Mesenchymal stem cell (in vitro differentiated cells and primary cell): ENCODE data around the gene UBE2I.

Experiments
- DNase-seq: peaks from one replicate; pipeline ENCODE4 v3.0.0-alpha.2; 2013
- H2AFZ ChIP-seq: one replicate; pipeline ENCODE4 v1.6.1; 2013; ENCODE audit warnings: low read depth, mild to moderate bottlenecking, control low read depth, inconsistent platforms, low read length, moderate library complexity
- H2AK5ac ChIP-seq: 2 replicates; pipeline ENCODE4 v1.6.1; 2013; ENCODE audit warnings: low read length, moderate library complexity, mild to moderate bottlenecking, inconsistent platforms; ENCODE audit not compliant: severe bottlenecking
- H2BK120ac ChIP-seq: one replicate; pipeline ENCODE4 v1.6.1; 2013; ENCODE audit warnings: low read depth, mild to moderate bottlenecking, inconsistent platforms, low read length, moderate library complexity
- H2BK12ac ChIP-seq, 2 experiments: one replicate each; pipeline ENCODE4 v1.6.1; 2013; ENCODE audit warnings: inconsistent platforms in 2 of 2, low read length in 2 of 2, mild to moderate bottlenecking in 2 of 2, moderate library complexity in 2 of 2, control low read depth in 1 of 2
- H2BK15ac ChIP-seq: one replicate; pipeline ENCODE4 v1.6.1; 2013; ENCODE audit warnings: mild to moderate bottlenecking, low read depth, inconsistent platforms; ENCODE audit not compliant: poor library complexity, severe bottlenecking
- H2BK5ac ChIP-seq: 2 replicates; pipeline ENCODE4 v1.6.1; 2013; ENCODE audit warnings: low read depth, mild to moderate bottlenecking, low read length, control low read depth, inconsistent platforms; ENCODE audit not compliant: poor library complexity, severe bottlenecking
- H3K14ac ChIP-seq, 2 experiments: one replicate each; pipeline ENCODE4 v1.6.1; 2013; ENCODE audit warnings: inconsistent platforms in 2 of 2, low read length in 2 of 2, control low read depth in 1 of 2, mild to moderate bottlenecking in 1 of 2, moderate library complexity in 1 of 2
- H3K18ac ChIP-seq, 2 experiments: one replicate each; pipeline ENCODE4 v1.6.1; 2013; ENCODE audit warnings: inconsistent platforms in 2 of 2, low read length in 2 of 2, control low read depth in 1 of 2, low read depth in 1 of 2, mild to moderate bottlenecking in 1 of 2
- H3K23ac ChIP-seq, 2 experiments: one replicate each; pipeline ENCODE4 v1.6.1; 2013; ENCODE audit warnings: inconsistent platforms in 2 of 2, low read length in 2 of 2, mild to moderate bottlenecking in 2 of 2, moderate library complexity in 2 of 2, control low read depth in 1 of 2
- H3K27ac ChIP-seq: 2 replicates; pipeline ENCODE4 v1.5.1; 2013; ENCODE audit warnings: mild to moderate bottlenecking, moderate library complexity, low read length, control low read depth, inconsistent platforms; ENCODE audit not compliant: poor library complexity, severe bottlenecking
- H3K27me3 ChIP-seq, 2 experiments: 2 replicates each; pipeline versions ENCODE4 v1.6.1 to v1.7.0; 2013; ENCODE audit warnings: low read length in 2 of 2, mild to moderate bottlenecking in 2 of 2, moderate library complexity in 2 of 2, control low read depth in 1 of 2, inconsistent platforms in 1 of 2; ENCODE audit not compliant: control insufficient read depth in 1 of 2, insufficient read depth in 1 of 2
- H3K36me3 ChIP-seq, 2 experiments: 2 replicates each; pipeline versions ENCODE4 v1.6.1 to v1.7.0; 2013; ENCODE audit warnings: low read length in 2 of 2, control low read depth in 1 of 2, inconsistent platforms in 1 of 2, low read depth in 1 of 2, mild to moderate bottlenecking in 1 of 2; ENCODE audit not compliant: insufficient read depth in 2 of 2, control insufficient read depth in 1 of 2
- H3K4ac ChIP-seq, 2 experiments: one replicate each; pipeline ENCODE4 v1.6.1; 2013; ENCODE audit warnings: inconsistent platforms in 2 of 2, low read length in 2 of 2, mild to moderate bottlenecking in 2 of 2, moderate library complexity in 2 of 2, control low read depth in 1 of 2, low read depth in 1 of 2
- H3K4me1 ChIP-seq: 2 replicates; pipeline ENCODE4 v1.6.1; 2013; ENCODE audit warnings: low read depth, low read length, control low read depth; ENCODE audit not compliant: control insufficient read depth, insufficient read depth
- H3K4me2 ChIP-seq: 2 replicates; pipeline ENCODE4 v1.6.1; 2013; ENCODE audit warnings: low read length, mild to moderate bottlenecking, inconsistent platforms; ENCODE audit not compliant: poor library complexity, severe bottlenecking
- H3K4me3 ChIP-seq, 2 experiments: 2 replicates each; pipeline versions ENCODE4 v1.5.1 to v1.7.0; 2013; ENCODE audit warnings: low read length in 2 of 2, mild to moderate bottlenecking in 2 of 2, control low read depth in 1 of 2, low read depth in 1 of 2; ENCODE audit not compliant: insufficient read depth in 1 of 2
- H3K79me1 ChIP-seq: replicated peaks from 2 replicates; pipeline ENCODE4 v1.6.1; 2013; ENCODE audit warnings: mild to moderate bottlenecking, control low read depth, low read length, inconsistent platforms; ENCODE audit not compliant: poor library complexity, severe bottlenecking
- H3K9ac ChIP-seq: 2 replicates; pipeline ENCODE4 v1.7.0; 2013; ENCODE audit warnings: mild to moderate bottlenecking, low read length, moderate library complexity
- H3K9me3 ChIP-seq: 2 replicates; pipeline ENCODE4 v1.7.0; 2013; ENCODE audit warnings: mild to moderate bottlenecking, low read length; ENCODE audit not compliant: control insufficient read depth
- H4K8ac ChIP-seq: one replicate; pipeline ENCODE4 v1.6.1; 2013; ENCODE audit warnings: inconsistent platforms, mild to moderate bottlenecking, low read length, moderate library complexity
- H4K91ac ChIP-seq: one replicate; pipeline ENCODE4 v1.6.1; 2013; ENCODE audit warnings: mild to moderate bottlenecking, low read length, inconsistent platforms
- WGBS: methylation state at CpG from one replicate; pipeline ENCODE4 v1.1.7; 2013; ENCODE audit warnings: mixed read lengths; 5-methylcytosine and 5-hydroxymethylcytosine counted together

Gene UBE2I

DNA sequence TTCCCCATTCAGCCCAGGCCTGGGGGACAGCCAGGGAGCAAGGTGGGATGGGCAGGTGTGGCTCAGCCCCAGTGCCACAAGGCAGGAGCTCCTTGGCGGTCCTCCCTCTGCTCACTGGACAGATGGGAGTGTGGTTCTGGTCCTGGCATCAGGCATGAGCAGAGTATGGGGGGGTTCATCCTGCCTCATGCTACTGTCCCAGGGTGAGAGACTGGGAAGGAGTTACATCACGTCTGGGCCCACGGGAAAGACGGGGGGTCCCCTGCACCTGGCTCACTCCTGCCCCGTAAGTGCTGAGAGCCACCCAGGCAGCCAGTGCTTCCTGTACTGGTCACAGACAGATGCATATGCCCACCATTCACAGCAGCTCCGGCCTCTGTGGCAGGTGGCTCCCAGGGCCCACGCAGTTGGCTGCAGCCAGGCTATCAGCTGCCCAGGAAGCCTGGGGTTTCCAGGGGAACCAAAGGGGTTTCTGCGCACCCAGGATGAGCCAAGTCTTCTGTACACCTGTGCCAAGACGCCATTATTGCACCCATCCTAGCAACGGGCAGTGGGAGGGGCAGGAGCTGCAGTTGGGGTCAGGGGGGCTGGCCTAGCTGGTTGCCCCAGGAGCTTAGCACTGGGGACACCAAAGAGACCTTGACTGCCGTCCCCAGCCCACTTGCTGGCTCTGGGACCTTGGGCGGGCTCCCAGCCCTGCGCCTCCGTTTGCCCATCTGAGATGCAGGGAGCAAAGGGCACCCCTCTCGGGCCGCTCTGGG lies 26.0 kb downstream of the UBE2I start:
- Histone ChIP-seq H4K91ac (no peak overlapping the region), H3K4me2 (no peak overlapping the region), H2BK15ac (no peak overlapping the region), H3K79me1 (no peaks in the 10 kb centered on the region), H2AK5ac (no peak overlapping the region), H3K18ac (no peak overlapping the region), H2BK12ac (no peak overlapping the region), H2BK120ac (no peak overlapping the region), H3K4me1 (peaks cover 25% of the 10 kb centered on the region), H4K8ac (no peak overlapping the region), H3K23ac (no peak overlapping the region), H3K14ac (no peak overlapping the region), H2BK5ac (no peak overlapping the region), H3K36me3 (no peaks in the 10 kb centered on the region), H3K4ac (no peak overlapping the region), H3K9ac (no peak overlapping the region), H3K4me3 (no peak overlapping the region), H2AFZ (no peak overlapping the region), H3K9me3 (no peaks in the 10 kb centered on the region), H3K27me3 (peaks cover 67 to 79% of the 10 kb centered on the region in 2 experiments), H3K27ac (no peak overlapping the region)
- DNase-seq = no peak
- 81% methylated on average over 10 of the region's 16 CpGs for WGBS

- Histone ChIP-seq H2BK120ac (no peak overlapping the region), H3K27ac (no peak overlapping the region), H3K18ac (no peak overlapping the region), H3K4me2 (no peak overlapping the region), H3K27me3 (peaks cover 62 to 74% of the 10 kb centered on the region in 2 experiments), H2BK15ac (no peak overlapping the region), H3K23ac (no peak overlapping the region), H3K4ac (no peak overlapping the region), H2BK5ac (no peak overlapping the region), H3K9me3 (no peaks in the 10 kb centered on the region), H3K9ac (no peak overlapping the region), H3K14ac (no peak overlapping the region), H2BK12ac (no peak overlapping the region), H4K8ac (no peak overlapping the region), H3K4me3 (no peak overlapping the region), H3K79me1 (no peaks in the 10 kb centered on the region), H3K36me3 (no peaks in the 10 kb centered on the region), H4K91ac (no peak overlapping the region), H3K4me1 (peaks cover 25% of the 10 kb centered on the region), H2AK5ac (no peak overlapping the region), H2AFZ (no peak overlapping the region)
- DNase-seq = no peak
- 47% methylated on average over 10 of the region's 12 CpGs for WGBS
Observed at GRCh38 chr16:1335996-1336395, 26.6 kb downstream of the UBE2I start.

- no peak overlapping the region for H3K9ac ChIP-seq
- H3K4me2 ChIP-seq = no peak overlapping the region
- peaks cover 59 to 73% of the 10 kb centered on the region in 2 experiments for H3K27me3 ChIP-seq
- no peak overlapping the region for H2AFZ ChIP-seq
- H3K4me3 ChIP-seq = no peak overlapping the region
- H3K9me3 ChIP-seq = no peaks in the 10 kb centered on the region
- H4K8ac ChIP-seq = no peak overlapping the region
- no peak overlapping the region for H3K27ac ChIP-seq
- no peaks in the 10 kb centered on the region for H3K36me3 ChIP-seq
- H3K4me1 ChIP-seq = peaks cover 22% of the 10 kb centered on the region
- no peaks in the 10 kb centered on the region for H3K79me1 ChIP-seq
- no peak overlapping the region for H2BK12ac ChIP-seq
- no peak for DNase-seq
- H3K23ac ChIP-seq = no peak overlapping the region
- no peak overlapping the region for H4K91ac ChIP-seq
- H2BK15ac ChIP-seq = no peak overlapping the region
- no peak overlapping the region for H2BK5ac ChIP-seq
- H3K14ac ChIP-seq = no peak overlapping the region
- H3K18ac ChIP-seq = no peak overlapping the region
- H2AK5ac ChIP-seq = no peak overlapping the region
- H3K4ac ChIP-seq = no peak overlapping the region
- 82% methylated on average over 15 of the region's 15 CpGs for WGBS
- H2BK120ac ChIP-seq = no peak overlapping the region
Observed at GRCh38 chr16:1336619-1337018, 27.2 kb downstream of the UBE2I start.

- H3K14ac ChIP-seq = no peak overlapping the region
- H3K27ac ChIP-seq = no peak overlapping the region
- no peak overlapping the region for H3K4me3 ChIP-seq
- H3K79me1 ChIP-seq = no peaks in the 10 kb centered on the region
- H3K18ac ChIP-seq = no peak overlapping the region
- H4K8ac ChIP-seq = no peak overlapping the region
- no peak for DNase-seq
- H2AK5ac ChIP-seq = no peak overlapping the region
- peaks cover 59 to 73% of the 10 kb centered on the region in 2 experiments for H3K27me3 ChIP-seq
- H2BK5ac ChIP-seq = no peak overlapping the region
- H3K4me1 ChIP-seq = peaks cover 19% of the 10 kb centered on the region
- H3K4me2 ChIP-seq = no peak overlapping the region
- no peaks in the 10 kb centered on the region for H3K36me3 ChIP-seq
- H2BK120ac ChIP-seq = no peak overlapping the region
- no peak overlapping the region for H4K91ac ChIP-seq
- no peak overlapping the region for H3K4ac ChIP-seq
- no peak overlapping the region for H2BK12ac ChIP-seq
- 77% methylated on average over 9 of the region's 9 CpGs for WGBS
- H2AFZ ChIP-seq = no peak overlapping the region
- H3K9ac ChIP-seq = no peak overlapping the region
- no peak overlapping the region for H2BK15ac ChIP-seq
- no peaks in the 10 kb centered on the region for H3K9me3 ChIP-seq
- H3K23ac ChIP-seq = no peak overlapping the region
Observed at GRCh38 chr16:1337486-1337885, 28.1 kb downstream of the UBE2I start.
